ENCODE results near the gene EPPIN.
"Not testable (repeated sequence)": the region's sequence is repeated elsewhere in the genome, so short reads cannot be mapped to it uniquely, and the experiment has no call there.

Gene EPPIN

DNA sequence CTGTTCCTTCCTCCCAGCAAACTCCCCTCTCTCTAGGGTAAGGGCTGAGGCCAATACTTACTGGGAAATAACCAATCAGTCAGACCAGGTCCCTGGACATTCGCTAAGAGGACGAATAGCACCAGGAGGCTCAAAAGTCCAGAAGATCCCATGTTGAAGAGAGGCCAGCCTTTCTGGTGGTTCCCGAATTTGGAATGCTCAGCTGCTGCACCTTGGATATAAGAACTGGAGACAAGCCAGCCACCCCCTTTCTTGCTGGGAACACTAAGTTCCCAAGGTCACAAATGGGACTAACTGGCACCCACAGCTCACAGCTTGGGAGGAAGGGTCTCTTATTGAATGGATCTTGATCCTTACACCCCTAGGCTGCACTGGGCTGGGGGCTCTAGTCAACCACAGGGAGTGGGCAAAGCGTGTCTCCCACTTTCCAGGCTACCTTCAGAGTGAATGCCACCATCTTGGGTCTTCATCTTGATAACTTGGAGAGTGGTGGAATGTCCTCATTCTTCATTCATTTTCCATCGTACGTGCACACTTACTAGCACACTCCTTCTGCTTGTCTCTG is at the start of gene EPPIN:
TSS of gene EPPIN (minus strand) at position 196 of the 565 bp plus-strand sequence. CDS start at position 152, 44 bp downstream.
- no peak for DNase-seq

DNA sequence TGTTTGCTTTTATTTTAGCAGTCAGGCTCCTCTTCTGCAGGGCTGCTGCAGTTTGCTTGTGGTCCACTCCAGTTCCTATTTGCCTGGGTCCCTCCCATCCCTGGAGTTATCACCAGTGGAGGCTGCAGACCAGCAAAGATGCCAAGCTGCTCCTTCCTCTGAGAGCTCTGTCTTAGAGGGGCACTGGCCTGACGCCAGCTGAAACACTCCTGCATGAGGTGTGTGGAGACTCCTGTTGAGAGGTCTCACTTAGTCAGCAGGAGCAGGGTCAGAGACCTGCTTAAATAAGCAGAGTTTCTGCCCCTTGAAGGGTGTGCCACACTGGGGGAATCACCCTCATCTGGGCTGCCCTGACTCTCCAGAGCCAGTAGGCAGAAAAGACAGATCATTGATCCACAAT is 48.0 kb upstream of the EPPIN start:
- no peak for DNase-seq

DNA sequence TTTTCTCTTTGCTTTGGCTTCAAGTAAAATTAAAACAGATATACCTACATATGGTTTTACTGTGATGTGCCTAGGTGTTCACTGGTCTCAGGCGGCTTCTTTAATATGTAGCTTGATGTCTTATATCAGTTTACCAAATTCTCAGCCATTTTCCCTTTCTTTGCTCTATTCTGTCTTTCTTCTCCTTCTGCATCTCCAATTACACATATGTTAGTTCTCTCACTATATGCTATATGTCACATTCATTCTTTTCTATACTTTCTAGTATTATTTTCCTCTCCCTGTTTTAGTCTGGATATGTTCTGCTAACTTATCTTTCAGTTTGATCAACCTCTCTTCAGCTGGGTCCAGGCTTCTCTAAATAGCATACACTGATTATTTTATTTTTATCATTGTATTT is 46.3 kb upstream of the EPPIN start:
- DNase-seq = no peak

DNA sequence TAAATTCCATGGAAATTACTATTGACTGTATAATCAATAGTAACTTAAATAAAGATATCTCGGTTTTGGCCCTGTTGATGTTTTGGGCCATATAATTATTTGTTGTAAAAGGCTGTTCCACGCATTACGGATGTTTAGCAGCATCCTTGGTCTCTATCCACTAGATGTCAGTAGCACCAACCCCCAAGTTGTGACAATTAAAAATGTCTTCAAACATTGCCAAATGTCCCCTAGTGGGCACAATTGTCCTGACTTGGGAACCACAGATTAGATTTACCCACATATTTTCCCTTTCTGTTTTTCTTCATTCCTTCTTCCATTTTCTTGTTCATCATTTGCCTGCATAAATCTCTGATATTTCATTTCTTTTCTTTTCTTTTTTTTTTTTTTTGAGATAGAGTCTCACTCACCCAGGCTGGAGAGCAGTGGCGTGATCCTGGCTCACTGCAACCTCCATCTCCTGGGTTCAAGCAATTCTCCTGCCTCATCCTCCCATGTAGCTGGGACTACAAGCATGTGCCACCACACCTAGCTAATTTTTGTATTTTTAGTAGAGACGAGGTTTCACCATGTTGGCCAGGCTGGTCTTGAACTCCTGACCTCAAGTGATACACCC is 45.5 kb upstream of the EPPIN start:
- DNase-seq = no peak

DNA sequence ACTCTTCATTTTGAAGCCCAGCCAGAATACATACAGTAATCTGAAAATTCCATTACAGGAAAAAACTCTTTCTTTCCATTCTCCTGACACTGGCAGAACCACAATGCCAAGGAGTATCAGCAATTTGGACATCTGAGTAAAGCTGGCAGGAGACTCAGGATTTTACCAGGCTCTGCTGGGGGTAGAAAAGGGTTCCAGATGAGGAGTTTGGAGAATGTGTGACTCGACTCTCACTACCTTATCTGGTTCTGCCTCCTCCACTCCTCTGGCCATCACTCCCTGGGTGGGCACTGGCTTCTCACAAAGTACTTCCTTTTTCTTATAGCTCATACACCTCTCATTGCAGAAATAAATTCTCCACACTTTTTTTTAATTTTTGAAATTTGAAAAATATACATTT is 42.5 kb upstream of the EPPIN start:
- DNase-seq = no peak

DNA sequence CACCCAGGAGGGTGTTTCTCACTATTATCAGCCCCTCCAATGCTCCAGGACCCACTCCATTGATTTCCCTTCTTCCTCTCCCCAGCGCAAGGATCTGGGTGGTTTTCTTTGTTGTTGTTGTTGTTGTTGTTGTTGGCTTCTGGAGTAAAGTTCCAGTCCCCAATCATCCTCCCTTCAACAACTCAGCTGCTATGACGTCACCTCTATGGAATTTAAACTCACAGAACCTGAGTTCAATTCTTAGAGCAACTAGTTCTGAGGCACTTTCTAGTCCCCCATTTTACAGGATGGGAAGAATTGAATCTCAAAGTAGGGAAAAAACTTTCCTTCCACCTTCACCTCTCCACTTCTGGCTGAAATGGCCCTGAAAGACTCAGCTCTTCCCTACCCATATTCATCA is 41.6 kb upstream of the EPPIN start:
- no peak for DNase-seq

DNA sequence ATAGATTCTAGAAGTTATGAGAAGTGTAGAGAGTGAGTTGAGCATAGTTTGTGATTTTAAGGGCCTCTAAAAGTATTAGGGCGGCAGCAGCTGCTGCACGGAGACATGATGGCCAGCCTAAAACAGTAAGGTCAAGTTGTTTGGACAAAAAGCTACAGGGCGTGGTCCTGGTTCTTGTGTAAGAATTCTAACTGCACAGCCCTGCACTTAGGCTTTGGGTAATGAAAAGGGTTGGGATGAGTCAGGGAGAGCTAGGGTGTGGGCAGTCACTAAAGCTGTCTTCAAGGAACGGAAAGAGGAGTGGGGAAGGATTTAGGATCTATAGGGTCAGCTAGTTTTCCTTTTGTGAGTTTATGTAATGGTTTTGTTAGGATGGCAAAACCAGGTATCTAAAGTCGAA is 38.8 kb upstream of the EPPIN start:
- not testable (repeated sequence) for DNase-seq

GRCh38 chr20:45584294-45584693 is 37.1 kb upstream of the EPPIN start:
- not testable (repeated sequence) for DNase-seq

GRCh38 chr20:45583502-45583901 is 36.3 kb upstream of the EPPIN start:
- DNase-seq = no peak

DNA sequence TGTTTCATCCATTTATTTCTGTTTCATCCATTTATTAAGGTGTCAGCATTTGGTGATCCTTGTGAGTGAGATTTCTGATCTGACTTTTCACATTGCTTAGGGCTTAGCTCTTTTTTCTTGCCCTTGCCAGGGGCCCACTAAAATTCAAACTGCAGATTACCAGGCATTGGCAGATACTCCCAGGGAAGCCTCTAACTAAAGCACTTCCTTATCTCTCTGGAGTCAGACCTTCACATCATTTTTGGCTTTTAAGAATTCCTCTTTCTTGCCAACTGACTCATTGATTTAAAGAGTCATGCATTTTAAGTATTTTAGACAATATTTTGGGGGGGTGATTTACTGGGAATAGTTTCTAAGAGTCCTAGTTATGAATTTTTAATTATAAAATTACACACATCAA is 34.5 kb upstream of the EPPIN start:
- DNase-seq = no peak

DNA sequence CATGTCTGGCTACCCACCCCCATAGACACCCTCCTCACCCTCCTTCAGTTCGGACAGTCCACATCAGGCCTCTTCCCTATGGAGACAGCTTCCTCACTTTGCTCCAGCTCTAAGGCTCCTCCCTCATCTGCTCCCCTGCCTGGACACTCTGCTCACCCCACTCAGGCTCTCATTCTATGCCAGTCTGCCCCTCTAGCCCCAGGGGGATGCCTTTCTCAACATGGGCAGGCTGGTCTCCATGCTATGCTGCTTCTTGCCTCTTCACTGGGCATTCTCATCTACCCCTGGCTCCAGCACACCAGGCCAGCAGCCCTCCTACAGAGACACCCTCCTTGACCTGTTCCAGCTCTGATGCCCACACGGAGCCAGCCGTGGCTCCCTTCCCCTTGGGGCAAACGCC is 32.0 kb upstream of the EPPIN start, which contains the start of gene WFDC8:
TSS of gene WFDC8 (minus strand) at position 101 of the 400 bp plus-strand sequence. CDS start at position 64, 37 bp downstream.
- no peak for DNase-seq

- DNase-seq = no peak
Measured at GRCh38 chr20:45578231-45578630, 31.0 kb upstream of the EPPIN start.

GRCh38 chr20:45576995-45577394 is 29.8 kb upstream of the EPPIN start:
- DNase-seq = no peak

GRCh38 chr20:45575931-45576330 is 28.7 kb upstream of the EPPIN start:
- no peak for DNase-seq

- DNase-seq = not testable (repeated sequence)
Measured at GRCh38 chr20:45569650-45570049, 22.4 kb upstream of the EPPIN start.

DNA sequence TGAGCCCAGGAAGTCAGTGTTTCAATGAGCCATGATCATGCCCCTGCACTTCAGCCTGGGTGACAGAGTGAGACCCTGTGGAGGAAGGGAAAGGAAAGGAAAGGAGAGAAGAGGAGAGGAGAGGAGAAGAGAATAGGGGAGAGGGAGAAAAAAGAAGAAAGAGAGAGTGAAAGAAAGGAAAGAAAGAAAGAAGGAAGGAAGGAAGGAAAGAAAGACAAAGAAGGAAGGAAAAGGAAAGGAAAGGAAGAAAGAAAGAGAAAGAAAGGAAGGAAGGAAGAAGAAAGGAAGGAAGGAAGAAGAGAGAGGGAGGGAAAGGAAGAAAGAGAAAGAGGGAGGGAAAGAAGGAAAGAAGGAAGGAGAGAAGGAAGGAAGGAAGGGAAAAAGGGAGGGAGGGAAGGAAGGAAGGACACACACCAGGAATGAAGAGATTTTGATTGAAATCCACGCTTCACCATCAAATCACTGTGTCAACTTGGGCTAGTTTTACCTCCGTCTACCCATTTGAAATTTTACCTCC is 17.6 kb upstream of the EPPIN start:
- no peak for DNase-seq

- no peak for DNase-seq
Measured at GRCh38 chr20:45555198-45555597, 8.0 kb upstream of the EPPIN start.

DNA sequence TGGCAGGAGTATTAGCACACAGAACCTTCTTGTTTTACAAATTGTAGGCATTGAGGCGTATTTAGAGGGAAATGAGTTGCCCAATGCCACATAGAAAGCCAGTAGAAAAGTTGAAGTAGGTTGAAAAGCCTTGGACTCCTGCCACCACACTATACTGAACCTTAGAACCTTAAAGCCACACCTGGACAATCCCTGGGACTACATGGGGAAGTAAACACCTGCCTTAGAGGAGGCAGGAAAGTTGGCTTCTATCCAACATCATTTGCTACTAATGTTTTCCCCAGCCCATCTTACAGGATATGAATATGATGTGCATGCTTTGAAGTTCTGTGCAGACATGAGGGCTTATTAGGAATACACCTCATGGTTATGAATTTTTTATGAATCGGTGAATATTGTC is 5.3 kb upstream of the EPPIN start:
- no peak for DNase-seq

- no peak for DNase-seq
Measured at GRCh38 chr20:45550765-45551164, 3.6 kb upstream of the EPPIN start.

DNA sequence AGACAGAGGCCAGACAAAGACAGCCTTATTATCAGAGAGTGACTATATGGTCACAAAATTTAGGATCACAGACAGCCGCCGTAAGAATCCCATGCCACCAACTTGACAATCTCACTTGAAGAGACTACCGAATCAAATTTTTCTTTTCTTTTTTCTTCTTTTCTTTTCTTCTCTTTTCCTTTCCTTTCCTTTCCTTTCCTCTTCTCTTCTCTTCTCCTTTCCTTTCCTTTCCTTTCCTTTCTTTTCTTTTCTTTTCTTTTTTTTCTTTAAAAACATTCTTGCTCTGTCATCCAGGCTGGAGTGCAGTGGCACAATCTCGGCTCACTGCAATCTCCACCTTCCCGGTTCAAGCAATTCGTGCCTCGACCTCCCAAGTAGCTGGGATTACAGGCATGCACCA is 1.2 kb upstream of the EPPIN start:
- no peak for DNase-seq

DNA sequence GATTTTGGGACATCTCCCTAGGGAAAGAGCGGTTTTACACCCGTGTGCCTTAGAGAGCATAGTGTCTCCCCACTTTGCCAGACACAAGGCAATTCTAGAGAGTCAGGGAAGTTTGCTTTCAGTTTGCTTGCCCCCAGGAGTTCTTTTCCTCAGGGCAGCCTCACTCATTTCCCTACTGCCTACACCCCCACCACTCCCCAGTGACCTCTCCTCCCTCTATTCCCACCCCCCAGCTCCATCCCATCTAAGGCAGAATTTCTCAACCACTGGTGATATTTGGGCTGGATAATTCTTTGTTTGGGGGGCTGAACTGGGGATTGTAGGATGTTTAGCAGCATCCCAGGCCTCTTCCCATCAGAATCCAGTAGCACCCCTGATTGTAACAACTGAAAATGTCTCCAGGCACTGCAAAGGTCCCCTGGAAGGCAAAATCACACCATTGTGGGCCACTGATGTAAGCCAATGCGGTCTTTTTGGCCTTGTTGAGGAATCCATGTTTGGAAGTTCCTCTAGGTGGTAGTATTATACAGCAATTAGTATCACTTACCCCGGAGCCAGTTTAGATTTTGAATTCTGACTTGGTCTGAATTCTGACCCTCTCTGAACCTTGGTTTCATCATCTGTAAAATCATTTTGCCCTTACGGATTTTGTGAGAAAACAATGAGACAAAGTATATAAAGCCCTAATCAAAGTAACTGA is 1.3 kb downstream of the EPPIN start:
- DNase-seq = no peak

DNA sequence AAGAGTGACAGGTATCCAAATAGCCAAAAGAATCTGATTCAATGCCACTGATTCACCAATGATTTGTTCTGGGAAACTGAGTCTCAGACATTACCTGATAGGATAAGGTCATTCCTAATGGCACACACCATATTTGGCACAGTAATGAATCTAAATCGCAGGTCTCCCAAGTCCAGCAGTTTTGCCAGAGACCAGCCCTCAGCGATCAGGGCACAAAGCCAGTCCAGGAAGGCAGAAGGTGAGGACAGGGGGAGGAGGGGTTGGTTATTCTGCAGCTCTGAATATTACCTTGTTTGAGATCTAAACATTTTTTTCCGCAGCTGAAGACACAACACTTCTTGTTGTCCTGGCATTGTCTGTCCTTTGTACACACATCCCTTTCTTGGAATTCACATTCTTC is 1.9 kb downstream of the EPPIN start:
- DNase-seq = no peak

- no peak for DNase-seq
Measured at GRCh38 chr20:45539382-45539781, 7.8 kb downstream of the EPPIN start, which contains the start of gene WFDC6. WFDC6 (minus strand) TSS chr20:45539482; CDS start chr20:45539407, 75 bp downstream.

DNA sequence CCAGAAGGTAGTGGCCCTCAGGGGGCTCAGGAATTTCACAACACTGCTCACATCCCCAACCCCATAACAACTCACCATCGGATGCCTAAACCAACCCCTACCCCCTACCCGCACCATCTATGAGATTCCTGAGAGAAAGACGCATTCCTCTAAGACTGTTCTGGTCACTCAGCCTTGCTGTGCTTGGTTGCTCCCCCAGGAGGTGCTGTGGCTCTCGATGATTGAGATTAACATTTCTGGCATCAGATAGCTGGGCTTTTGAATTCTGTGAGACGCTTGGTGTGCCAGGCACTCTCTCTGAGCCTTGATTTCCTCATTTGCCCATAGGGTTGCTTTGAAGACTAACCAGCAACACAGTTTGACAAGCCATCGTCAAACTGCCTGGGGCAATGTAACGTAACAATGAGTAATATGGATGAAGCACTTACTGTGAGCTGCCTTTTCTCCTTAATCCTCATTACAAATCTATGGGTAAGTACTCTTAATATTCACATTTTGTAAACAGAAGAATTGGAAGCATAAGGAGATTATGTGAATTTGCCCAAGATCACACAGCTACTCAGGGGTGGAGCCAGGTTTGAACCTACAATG is 8.9 kb downstream of the EPPIN start:
- no peak for DNase-seq
